OCI-LY3 (cell line): ENCODE measurements around the gene PTPRN.

ENCODE experiments used
- H2AFZ ChIP-seq: fragments of 200-600, 300-600 bp; shearing (Covaris generic); 2 replicates; pipeline ENCODE4 v1.6.0; 2014; ENCODE audit warnings: antibody characterized with exemption, low read depth, low read length
- H3K27ac ChIP-seq: fragments of 200-600, 300-600 bp; sonication (generic); 2 replicates; pipeline ENCODE4 v1.5.1; 2014; ENCODE audit warnings: mild to moderate bottlenecking, low read length, moderate library complexity, mixed read lengths
- H3K27me3 ChIP-seq: fragments of 200-600, 300-600 bp; sonication (generic); 2 replicates; pipeline ENCODE4 v1.6.1; 2014; ENCODE audit warnings: low read depth, low read length, mixed read lengths
- H3K36me3 ChIP-seq: fragments of 200-600, 300-600 bp; sonication (generic); replicated peaks from 2 replicates; pipeline ENCODE3; 2014; ENCODE audit warnings: low read depth, low read length, mixed read lengths
- H3K4me1 ChIP-seq: fragments of 300-600, 200-600 bp; sonication (generic); 2 replicates; pipeline ENCODE4 v1.6.1; 2014; ENCODE audit warnings: low read length, mixed read lengths
- H3K4me2 ChIP-seq: fragments of 200-600, 300-600 bp; sonication (generic); 2 replicates; pipeline ENCODE4 v1.6.1; 2014; ENCODE audit warnings: low read length, mixed read lengths
- H3K4me3 ChIP-seq: fragments of 300-600, 200-600 bp; sonication (generic); 2 replicates; pipeline ENCODE4 v1.5.1; 2014; ENCODE audit warnings: antibody characterized with exemption, mild to moderate bottlenecking, low read length, moderate library complexity
- H3K79me2 ChIP-seq: fragments of 300-600, 200-600 bp; shearing (Covaris generic); 2 replicates; pipeline ENCODE4 v1.6.1; 2014; ENCODE audit warnings: mild to moderate bottlenecking, low read length, mixed read lengths
- H3K9ac ChIP-seq: fragments of 300-600, 200-600 bp; shearing (Covaris generic); 2 replicates; pipeline ENCODE4 v1.6.0; 2014; ENCODE audit warnings: mild to moderate bottlenecking, low read length, moderate library complexity
- H3K9me3 ChIP-seq: fragments of 200-600, 300-600 bp; shearing (Covaris generic); 2 replicates; pipeline ENCODE4 v1.6.1; 2014; ENCODE audit warnings: low read length, mixed read lengths; ENCODE audit not compliant: insufficient read depth
- H4K20me1 ChIP-seq: fragments of 200-600, 300-600 bp; sonication (generic); 2 replicates; pipeline ENCODE4 v1.6.1; 2016; ENCODE audit warnings: low read length, mixed read lengths; ENCODE audit not compliant: insufficient read depth
- CTCF ChIP-seq: fragments of 200-600, 300-600 bp; sonication (generic); IDR thresholded peaks from 2 replicates; pipeline ENCODE4 v1.5.1; 2014; ENCODE audit warnings: antibody characterized with exemption, low read length, low read depth
- EZH2phosphoT487 ChIP-seq: fragments of 200-600 bp; shearing (Covaris generic); IDR thresholded peaks from 2 replicates; pipeline ENCODE4 v1.6.1; 2018; ENCODE audit warnings: antibody characterized with exemption, mixed run types, low read depth

The PTPRN gene

GRCh38 chr2:219271021-219271420 is 38.2 kb downstream of the PTPRN start:
- H3K4me1 ChIP-seq, result no peaks in the 10 kb centered on the region
- H3K27me3 ChIP-seq, result no peaks in the 10 kb centered on the region
- no peaks in the 10 kb centered on the region for H3K9me3 ChIP-seq
- no peaks in the 10 kb centered on the region for H4K20me1 ChIP-seq
- H2AFZ ChIP-seq, result no peak overlapping the region
- H3K27ac ChIP-seq, result no peak overlapping the region
- H3K79me2 ChIP-seq, result no peaks in the 10 kb centered on the region
- H3K9ac ChIP-seq, result no peak overlapping the region
- no peak overlapping the region for H3K4me2 ChIP-seq
- no peak overlapping the region for H3K4me3 ChIP-seq
- no peaks in the 10 kb centered on the region for H3K36me3 ChIP-seq
- TF ChIP-seq EZH2phosphoT487, result no peak

GRCh38 chr2:219270055-219270372 is 39.2 kb downstream of the PTPRN start:
- Histone ChIP-seq H3K4me1 (no peaks in the 10 kb centered on the region), H3K9me3 (no peaks in the 10 kb centered on the region), H3K27ac (no peak overlapping the region), H2AFZ (no peak overlapping the region), H3K27me3 (no peaks in the 10 kb centered on the region), H3K79me2 (no peaks in the 10 kb centered on the region), H3K9ac (no peak overlapping the region), H3K4me2 (no peak overlapping the region), H3K36me3 (no peaks in the 10 kb centered on the region), H3K4me3 (no peak overlapping the region), H4K20me1 (no peaks in the 10 kb centered on the region)
- TF ChIP-seq EZH2phosphoT487, result no peak
- no peak for TF ChIP-seq CTCF

GRCh38 chr2:219269362-219270054 is 39.7 kb downstream of the PTPRN start:
- Histone ChIP-seq H3K79me2 (no peaks in the 10 kb centered on the region), H3K4me3 (no peak overlapping the region), H3K9ac (no peak overlapping the region), H3K4me1 (no peaks in the 10 kb centered on the region), H3K36me3 (no peaks in the 10 kb centered on the region), H4K20me1 (no peaks in the 10 kb centered on the region), H3K27me3 (no peaks in the 10 kb centered on the region), H2AFZ (no peak overlapping the region), H3K27ac (no peak overlapping the region), H3K9me3 (no peaks in the 10 kb centered on the region), H3K4me2 (no peak overlapping the region)
- TF ChIP-seq CTCF (no peak), EZH2phosphoT487 (no peak)

GRCh38 chr2:219268294-219268693 is 40.9 kb downstream of the PTPRN start:
- Histone ChIP-seq H3K79me2 (no peaks in the 10 kb centered on the region), H3K4me1 (no peaks in the 10 kb centered on the region), H3K4me3 (no peak overlapping the region), H2AFZ (no peak overlapping the region), H3K27ac (no peak overlapping the region), H4K20me1 (no peaks in the 10 kb centered on the region), H3K4me2 (no peak overlapping the region), H3K27me3 (no peaks in the 10 kb centered on the region), H3K36me3 (no peaks in the 10 kb centered on the region), H3K9ac (no peak overlapping the region), H3K9me3 (no peaks in the 10 kb centered on the region)
- TF ChIP-seq CTCF (no peak), EZH2phosphoT487 (no peak)
